ENCODE data around the gene THSD4.
A peak's percentile ranks its signal among the peaks of the same experiment; 100 is the strongest.

Gene THSD4

GRCh38 chr15:71276336-71276665 lies 161.0 kb downstream of the THSD4 start:
- H3K4me3 ChIP-seq (replicated peaks; ENCODE audit: low read depth, low read length) = no peak overlapping the region
- no peak for TF ChIP-seq CTCF (IDR thresholded peaks at IDR 0.05; ENCODE audit: low read depth, low read length, missing control alignments)
- no peak for DNase-seq (ENCODE audit: extremely low read depth, low read depth)

GRCh38 chr15:71278989-71279756 lies 163.9 kb downstream of the THSD4 start:
- DNase-seq (ENCODE audit: extremely low read depth, low read depth) = peak; percentile 72
- no peak for TF ChIP-seq CTCF (IDR thresholded peaks at IDR 0.05; ENCODE audit: low read depth, low read length, missing control alignments)
- no peak overlapping the region for H3K4me3 ChIP-seq (replicated peaks; ENCODE audit: low read depth, low read length)

GRCh38 chr15:71279757-71280141 lies 164.5 kb downstream of the THSD4 start:
- TF ChIP-seq CTCF (IDR thresholded peaks at IDR 0.05; ENCODE audit: low read depth, low read length, missing control alignments) = no peak
- no peak for DNase-seq (ENCODE audit: extremely low read depth, low read depth)
- H3K4me3 ChIP-seq (replicated peaks; ENCODE audit: low read depth, low read length) = no peak overlapping the region

GRCh38 chr15:71280206-71280605 lies 164.9 kb downstream of the THSD4 start:
- no peak overlapping the region for H3K4me3 ChIP-seq (replicated peaks; ENCODE audit: low read depth, low read length)

GRCh38 chr15:71281256-71281655 lies 166.0 kb downstream of the THSD4 start:
- no peak for TF ChIP-seq CTCF (IDR thresholded peaks at IDR 0.05; ENCODE audit: low read depth, low read length, missing control alignments)
- no peak overlapping the region for H3K4me3 ChIP-seq (replicated peaks; ENCODE audit: low read depth, low read length)
- no peak for DNase-seq (ENCODE audit: extremely low read depth, low read depth)

More at GRCh38 chr15:71280206-71280605, 164.9 kb downstream of the THSD4 start:
- TF ChIP-seq CTCF (IDR thresholded peaks at IDR 0.05; ENCODE audit: low read depth, low read length, missing control alignments) = no peak
- DNase-seq (ENCODE audit: extremely low read depth, low read depth) = no peak

GRCh38 chr15:71282076-71282475 lies 166.8 kb downstream of the THSD4 start:
- H3K4me3 ChIP-seq (replicated peaks; ENCODE audit: low read depth, low read length) = no peak overlapping the region
- no peak for DNase-seq (ENCODE audit: extremely low read depth, low read depth)
- TF ChIP-seq CTCF (IDR thresholded peaks at IDR 0.05; ENCODE audit: low read depth, low read length, missing control alignments) = no peak
